AG09309 (cell line): ENCODE measurements around the gene TENT4B.

ENCODE experiments used
- DNase-seq: peaks from one replicate; pipeline ENCODE4 v3.0.0-alpha.2; 2010; ENCODE audit warnings: low read depth
- H3K4me3 ChIP-seq: 2 replicates; pipeline ENCODE4 v1.5.1; 2011; ENCODE audit warnings: mild to moderate bottlenecking, low read depth, low read length, moderate library complexity; ENCODE audit not compliant: control insufficient read depth
- TF ChIP-seq, protein P1 (sequence below): IDR thresholded peaks from 2 replicates; pipeline ENCODE4 v1.5.1; 2011; ENCODE audit warnings: mild to moderate bottlenecking, low read depth, low read length, inconsistent platforms; ENCODE audit not compliant: insufficient read depth, control insufficient read depth; ENCODE audit errors: missing control alignments

The TENT4B gene

DNA sequence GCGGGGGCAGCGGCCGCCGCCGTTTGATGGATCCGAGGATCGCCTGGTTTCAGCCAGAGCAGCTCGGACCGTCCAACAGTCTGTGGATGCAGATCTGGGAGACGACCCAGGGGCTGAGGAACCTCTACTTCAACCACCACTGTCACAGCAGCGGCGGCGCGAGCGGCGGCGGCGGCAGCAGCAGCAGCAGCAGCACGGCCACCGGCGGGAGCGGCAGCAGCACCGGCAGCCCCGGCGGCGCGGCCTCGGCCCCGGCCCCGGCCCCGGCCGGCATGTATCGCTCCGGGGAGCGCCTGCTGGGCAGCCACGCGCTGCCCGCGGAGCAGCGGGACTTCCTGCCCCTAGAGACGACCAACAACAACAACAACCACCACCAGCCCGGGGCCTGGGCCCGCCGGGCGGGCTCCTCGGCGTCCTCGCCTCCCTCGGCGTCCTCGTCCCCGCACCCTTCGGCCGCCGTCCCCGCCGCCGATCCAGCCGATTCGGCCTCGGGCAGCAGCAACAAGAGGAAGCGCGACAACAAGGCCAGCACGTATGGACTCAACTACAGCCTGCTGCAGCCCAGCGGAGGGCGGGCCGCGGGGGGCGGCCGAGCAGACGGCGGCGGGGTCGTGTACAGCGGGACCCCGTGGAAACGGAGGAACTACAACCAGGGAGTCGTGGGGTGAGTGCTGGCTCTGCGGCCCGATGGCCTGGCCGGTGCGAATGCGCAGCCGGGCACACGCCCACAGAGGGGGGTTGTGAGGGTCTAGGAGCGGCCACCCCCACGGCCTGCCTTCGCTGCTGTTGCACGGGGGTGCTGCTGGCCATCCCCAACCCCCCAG is 702 bp downstream of the TENT4B start:
- H3K4me3 ChIP-seq, result peak overlapping the region; percentile 85
- TF ChIP-seq, protein P1, sequence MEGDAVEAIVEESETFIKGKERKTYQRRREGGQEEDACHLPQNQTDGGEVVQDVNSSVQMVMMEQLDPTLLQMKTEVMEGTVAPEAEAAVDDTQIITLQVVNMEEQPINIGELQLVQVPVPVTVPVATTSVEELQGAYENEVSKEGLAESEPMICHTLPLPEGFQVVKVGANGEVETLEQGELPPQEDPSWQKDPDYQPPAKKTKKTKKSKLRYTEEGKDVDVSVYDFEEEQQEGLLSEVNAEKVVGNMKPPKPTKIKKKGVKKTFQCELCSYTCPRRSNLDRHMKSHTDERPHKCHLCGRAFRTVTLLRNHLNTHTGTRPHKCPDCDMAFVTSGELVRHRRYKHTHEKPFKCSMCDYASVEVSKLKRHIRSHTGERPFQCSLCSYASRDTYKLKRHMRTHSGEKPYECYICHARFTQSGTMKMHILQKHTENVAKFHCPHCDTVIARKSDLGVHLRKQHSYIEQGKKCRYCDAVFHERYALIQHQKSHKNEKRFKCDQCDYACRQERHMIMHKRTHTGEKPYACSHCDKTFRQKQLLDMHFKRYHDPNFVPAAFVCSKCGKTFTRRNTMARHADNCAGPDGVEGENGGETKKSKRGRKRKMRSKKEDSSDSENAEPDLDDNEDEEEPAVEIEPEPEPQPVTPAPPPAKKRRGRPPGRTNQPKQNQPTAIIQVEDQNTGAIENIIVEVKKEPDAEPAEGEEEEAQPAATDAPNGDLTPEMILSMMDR, result no peak
- no peak for DNase-seq

DNA sequence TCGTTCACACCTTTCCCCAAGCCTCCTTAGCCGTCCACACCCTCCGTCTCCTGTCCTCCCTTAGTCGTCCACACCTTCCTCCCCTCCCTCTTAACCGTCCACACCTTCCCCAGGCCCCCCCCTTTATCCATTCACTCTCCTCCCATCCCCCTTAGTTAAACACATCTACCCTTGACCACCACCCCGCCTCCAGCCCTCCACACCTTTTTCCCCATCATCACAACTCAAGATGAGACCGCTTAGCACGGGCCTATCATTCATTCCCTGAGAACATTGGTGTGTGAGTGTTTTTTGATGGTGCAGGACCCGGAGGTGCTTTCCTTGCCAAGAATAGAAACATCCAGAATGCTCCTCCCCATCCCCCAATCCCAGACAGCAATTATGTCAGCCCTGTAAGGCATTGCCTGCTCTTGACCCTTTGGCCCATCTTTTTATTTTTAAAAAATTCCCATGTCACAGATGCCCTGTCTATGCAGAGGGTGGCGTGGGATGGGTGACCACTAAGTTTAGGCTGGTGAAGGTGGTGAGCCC is 1.4 kb downstream of the TENT4B start:
- DNase-seq, result no peak
- TF ChIP-seq, protein P1, result no peak

DNA sequence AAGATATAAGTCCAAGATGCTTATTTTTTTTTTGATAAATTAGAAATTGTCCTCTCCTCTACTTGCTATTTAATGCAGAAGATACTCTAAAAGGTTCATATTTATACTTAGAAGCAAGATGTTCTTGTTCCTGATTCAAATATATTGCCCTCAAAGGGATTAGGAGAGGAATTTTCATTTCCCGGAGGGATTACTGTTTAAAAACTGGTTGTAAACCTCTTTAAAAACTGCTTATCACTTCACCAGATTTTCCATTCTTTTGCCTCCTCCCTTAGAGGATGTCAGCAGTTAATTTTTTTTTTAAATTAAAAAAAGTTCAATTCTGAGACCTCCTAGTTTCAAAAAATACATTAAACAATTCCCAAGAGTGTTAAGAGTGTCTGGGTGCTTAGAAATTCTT is 2.8 kb downstream of the TENT4B start:
- no peak for DNase-seq
- TF ChIP-seq, protein P1, result no peak
- H3K4me3 ChIP-seq, result peak overlapping the region; percentile 85

More for the DNA sequence above, 1.4 kb downstream of the TENT4B start:
- H3K4me3 ChIP-seq, result peak overlapping the region; percentile 85

DNA sequence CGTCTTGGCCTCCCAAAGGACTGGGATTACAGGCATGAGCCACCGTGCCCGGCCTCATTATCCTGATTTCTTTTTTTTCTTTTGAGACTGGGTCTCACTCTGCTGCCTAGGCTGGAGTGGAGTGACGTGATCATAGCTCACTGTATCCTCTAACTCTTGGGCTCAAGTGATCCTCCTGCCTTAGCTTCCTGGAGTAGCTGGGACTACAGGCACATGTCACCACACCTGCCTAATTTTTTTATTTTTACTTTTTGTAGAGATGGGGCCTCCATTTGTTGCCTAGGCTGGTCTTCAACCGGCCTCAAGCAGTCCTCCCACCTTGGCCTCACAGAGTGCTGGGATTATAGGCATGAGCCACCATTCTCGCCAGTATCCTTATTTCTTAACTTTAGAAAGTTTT is 3.5 kb downstream of the TENT4B start:
- TF ChIP-seq, protein P1, result no peak
- H3K4me3 ChIP-seq, result no peak overlapping the region
- no peak for DNase-seq

DNA sequence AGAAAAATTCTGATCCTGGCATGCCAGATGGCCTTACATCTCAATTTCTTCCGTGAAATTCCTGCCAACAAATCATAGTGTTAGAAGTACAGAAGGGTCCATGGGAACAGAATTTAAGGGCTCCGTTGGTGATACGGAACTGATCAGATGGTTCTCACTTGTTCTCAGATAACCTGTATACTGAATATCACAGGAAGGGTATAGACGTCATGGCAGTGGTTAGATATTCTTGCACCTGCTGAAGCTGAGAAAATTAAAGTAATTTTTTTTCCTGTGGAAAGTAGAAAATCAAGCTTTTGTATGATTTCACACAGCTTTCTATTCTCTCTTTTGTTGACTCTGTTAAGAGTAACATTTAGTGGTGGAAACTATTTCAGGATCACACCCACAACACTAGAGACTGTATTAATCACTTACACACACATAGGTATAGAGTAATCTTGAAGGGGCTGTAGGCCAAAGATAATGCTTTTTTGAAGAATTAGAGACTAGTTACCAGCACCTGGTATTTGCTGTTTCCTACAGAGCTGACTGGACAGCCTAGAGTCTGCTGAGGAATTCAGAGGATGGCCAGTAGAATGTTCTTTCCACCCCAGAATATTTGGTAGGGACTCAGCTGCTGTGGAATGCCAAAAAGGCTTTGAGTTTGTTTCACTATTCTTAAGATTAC is 7.5 kb downstream of the TENT4B start:
- DNase-seq, result no peak

DNA sequence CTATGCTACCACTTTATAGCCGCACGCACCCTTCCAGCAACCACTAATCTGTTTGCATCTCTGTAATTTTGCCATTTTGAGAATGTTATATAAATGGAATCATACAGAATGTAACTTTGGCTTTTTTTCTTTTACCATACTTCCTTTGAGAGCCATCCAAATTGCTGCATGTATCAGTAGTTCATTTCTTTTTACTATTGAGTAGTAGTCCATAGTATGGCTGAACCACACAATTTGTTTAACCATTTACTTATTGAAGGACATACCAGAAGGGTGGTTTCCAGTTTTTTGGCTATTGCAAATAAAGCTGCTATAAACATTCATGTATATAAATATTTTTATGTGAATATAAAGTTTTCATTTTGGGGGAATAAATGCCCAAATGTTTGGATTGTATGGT is 8.8 kb downstream of the TENT4B start:
- H3K4me3 ChIP-seq, result no peak overlapping the region
- TF ChIP-seq, protein P1, result no peak
- no peak for DNase-seq

More for the DNA sequence above, 7.5 kb downstream of the TENT4B start:
- H3K4me3 ChIP-seq, result no peak overlapping the region
- TF ChIP-seq, protein P1, result no peak
